ENCODE results near the gene NUB1. TPM values are rescaled to one million over a fixed set of nuclear protein-coding genes. Genes with fewer than 3 reads are reported as not detected.

Gene NUB1, protein sequence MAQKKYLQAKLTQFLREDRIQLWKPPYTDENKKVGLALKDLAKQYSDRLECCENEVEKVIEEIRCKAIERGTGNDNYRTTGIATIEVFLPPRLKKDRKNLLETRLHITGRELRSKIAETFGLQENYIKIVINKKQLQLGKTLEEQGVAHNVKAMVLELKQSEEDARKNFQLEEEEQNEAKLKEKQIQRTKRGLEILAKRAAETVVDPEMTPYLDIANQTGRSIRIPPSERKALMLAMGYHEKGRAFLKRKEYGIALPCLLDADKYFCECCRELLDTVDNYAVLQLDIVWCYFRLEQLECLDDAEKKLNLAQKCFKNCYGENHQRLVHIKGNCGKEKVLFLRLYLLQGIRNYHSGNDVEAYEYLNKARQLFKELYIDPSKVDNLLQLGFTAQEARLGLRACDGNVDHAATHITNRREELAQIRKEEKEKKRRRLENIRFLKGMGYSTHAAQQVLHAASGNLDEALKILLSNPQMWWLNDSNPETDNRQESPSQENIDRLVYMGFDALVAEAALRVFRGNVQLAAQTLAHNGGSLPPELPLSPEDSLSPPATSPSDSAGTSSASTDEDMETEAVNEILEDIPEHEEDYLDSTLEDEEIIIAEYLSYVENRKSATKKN
- total RNA-seq, result 49.0 and 53.5 TPM in 2 replicates
- long read RNA-seq, transcript NUB1-201 (15 exons, 3,180 nt), result major isoform, 10 of 45 reads
- long read RNA-seq, transcript NUB1-203 (9 exons, 1,703 nt), result minor isoform, 9 of 45 reads
- long read RNA-seq, partial matches to known transcripts, result 9 of 45 reads
- long read RNA-seq, other reads (novel, unspliced or antisense), result 15 of 45 reads

- peak within 1 kb of the TSS; percentile 64 for H3K27ac Mint-ChIP-seq
- TF ChIP-seq, protein P1, sequence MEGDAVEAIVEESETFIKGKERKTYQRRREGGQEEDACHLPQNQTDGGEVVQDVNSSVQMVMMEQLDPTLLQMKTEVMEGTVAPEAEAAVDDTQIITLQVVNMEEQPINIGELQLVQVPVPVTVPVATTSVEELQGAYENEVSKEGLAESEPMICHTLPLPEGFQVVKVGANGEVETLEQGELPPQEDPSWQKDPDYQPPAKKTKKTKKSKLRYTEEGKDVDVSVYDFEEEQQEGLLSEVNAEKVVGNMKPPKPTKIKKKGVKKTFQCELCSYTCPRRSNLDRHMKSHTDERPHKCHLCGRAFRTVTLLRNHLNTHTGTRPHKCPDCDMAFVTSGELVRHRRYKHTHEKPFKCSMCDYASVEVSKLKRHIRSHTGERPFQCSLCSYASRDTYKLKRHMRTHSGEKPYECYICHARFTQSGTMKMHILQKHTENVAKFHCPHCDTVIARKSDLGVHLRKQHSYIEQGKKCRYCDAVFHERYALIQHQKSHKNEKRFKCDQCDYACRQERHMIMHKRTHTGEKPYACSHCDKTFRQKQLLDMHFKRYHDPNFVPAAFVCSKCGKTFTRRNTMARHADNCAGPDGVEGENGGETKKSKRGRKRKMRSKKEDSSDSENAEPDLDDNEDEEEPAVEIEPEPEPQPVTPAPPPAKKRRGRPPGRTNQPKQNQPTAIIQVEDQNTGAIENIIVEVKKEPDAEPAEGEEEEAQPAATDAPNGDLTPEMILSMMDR (IDR thresholded peaks at IDR 0.05; ENCODE audit: unreplicated experiment), result peak; percentile 6
Observed at GRCh38 chr7:151341357-151342101, at the start of gene NUB1. NUB1 (plus strand) TSS chr7:151341812; CDS start chr7:151345350, 3,538 bp downstream.

GRCh38 chr7:151292850-151293249 is 48.8 kb upstream of the NUB1 start:
- Mint-ChIP-seq H3K9me3 (ENCODE audit: low read depth) (no peaks in the 10 kb centered on the region), H3K4me1 (ENCODE audit: low read depth) (no peaks in the 10 kb centered on the region), H3K36me3 (ENCODE audit: insufficient read depth) (no peaks in the 10 kb centered on the region), H3K4me3 (ENCODE audit: low read depth) (no peak overlapping the region), H3K27ac (no peak overlapping the region), H3K27me3 (peaks cover 23% of the 10 kb centered on the region)
- no peak for DNase-seq (ENCODE audit: low spot score, unreplicated experiment)
- TF ChIP-seq, protein P1 (IDR thresholded peaks at IDR 0.05; ENCODE audit: unreplicated experiment), result no peak

More at GRCh38 chr7:151341357-151342101, at the start of gene NUB1:
- Mint-ChIP-seq H3K9me3 (ENCODE audit: low read depth) (no peaks in the 10 kb centered on the region), H3K4me1 (ENCODE audit: low read depth) (peaks cover 6% of the 10 kb centered on the region), H3K4me3 (ENCODE audit: low read depth) (peak within 1 kb of the TSS; percentile 80), H3K36me3 (ENCODE audit: insufficient read depth) (peaks cover 3% of the 10 kb centered on the region), H3K27me3 (peaks cover 5% of the 10 kb centered on the region)
- peak; percentile 96 for DNase-seq (ENCODE audit: low spot score, unreplicated experiment)

- H3K9me3 Mint-ChIP-seq (ENCODE audit: low read depth), result no peaks in the 10 kb centered on the region
- H3K4me1 Mint-ChIP-seq (ENCODE audit: low read depth), result no peaks in the 10 kb centered on the region
- no peaks in the 10 kb centered on the region for H3K36me3 Mint-ChIP-seq (ENCODE audit: insufficient read depth)
- H3K4me3 Mint-ChIP-seq (ENCODE audit: low read depth), result no peak overlapping the region
- TF ChIP-seq, protein P1 (IDR thresholded peaks at IDR 0.05; ENCODE audit: unreplicated experiment), result no peak
- H3K27ac Mint-ChIP-seq, result no peak overlapping the region
- peaks cover 40% of the 10 kb centered on the region for H3K27me3 Mint-ChIP-seq
- DNase-seq (ENCODE audit: low spot score, unreplicated experiment), result no peak
Observed at GRCh38 chr7:151296202-151296992, 45.2 kb upstream of the NUB1 start.

DNA sequence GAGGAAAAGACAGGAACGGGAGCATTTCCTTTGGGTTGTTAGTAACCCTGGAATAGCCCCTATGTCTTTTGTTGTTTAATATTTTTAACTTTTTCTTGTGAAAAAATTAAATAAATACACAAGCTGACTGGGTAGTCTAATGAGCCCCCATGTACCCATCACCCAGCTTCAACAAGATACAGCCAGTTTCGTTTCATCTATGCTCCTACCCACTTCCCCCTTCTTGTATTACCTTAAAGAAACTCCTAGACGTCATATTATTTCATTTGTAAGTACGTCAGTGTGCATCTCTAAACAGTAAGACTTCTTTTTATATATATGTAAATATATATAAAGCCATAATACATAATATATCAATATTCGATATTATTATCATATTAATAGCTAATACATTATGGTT is 42.8 kb upstream of the NUB1 start:
- TF ChIP-seq, protein P1 (IDR thresholded peaks at IDR 0.05; ENCODE audit: unreplicated experiment), result no peak
- Mint-ChIP-seq H3K4me1 (ENCODE audit: low read depth) (no peaks in the 10 kb centered on the region), H3K27ac (no peak overlapping the region), H3K27me3 (peaks cover 57% of the 10 kb centered on the region), H3K9me3 (ENCODE audit: low read depth) (no peaks in the 10 kb centered on the region), H3K4me3 (ENCODE audit: low read depth) (no peak overlapping the region), H3K36me3 (ENCODE audit: insufficient read depth) (no peaks in the 10 kb centered on the region)
- no peak for DNase-seq (ENCODE audit: low spot score, unreplicated experiment)

Measured in progenitor cell of endocrine pancreas (in vitro differentiated cells).